K562 (cell line): ENCODE data around the gene ATP1A3. TPM values are rescaled to one million over a fixed set of nuclear protein-coding genes. Genes with fewer than 3 reads are reported as not detected.

Experiments
- ATAC-seq: fragments of 200-7000 bp; cut with Tn5 transposase; 3 replicates; pipeline ENCODE4 v1.9.1; 2020; ENCODE audit warnings: moderate library complexity
- BruUV-seq: library from RNA; stranded (reverse); fragments of 400-500 nt; replicated peaks from 2 replicates; lab custom pipeline; 2021; lab: Mats Ljungman, UMichigan
- CTCF ChIA-PET: fragments of 300-600 bp; formaldehyde crosslinking; extraction: SDS; loops from one replicate; lab custom pipeline; 2021; ENCODE audit warnings: low intra/inter-chr PET ratio; lab: Yijun Ruan, JAX
- POLR2A ChIA-PET: fragments of 300-600, 350-650 bp; sonication (Branson Sonifier 250); formaldehyde crosslinking; extraction: SDS; loops from one replicate; lab custom pipeline; 2021; ENCODE audit warnings: antibody characterized with exemption, inconsistent platforms; lab: Yijun Ruan, JAX
- DNase-seq, 4 experiments: peaks; one replicate each; pipeline versions ENCODE4 v3.0.0 to v3.0.0-alpha.2; 2011 to 2018; ENCODE audit warnings: low spot score in 3 of 4, mixed read lengths in 3 of 4; ENCODE audit errors: extremely low read depth in 1 of 4
- FAIRE-seq: peaks from 2 replicates; lab custom pipeline; 2011; peaks lifted over from hg19 to GRCh38; lab: Jason Lieb, UNC
- H2AFZ ChIP-seq: 2 replicates; pipeline ENCODE4 v1.6.0; 2011; ENCODE audit warnings: low read depth, low read length, control low read depth, inconsistent platforms
- H3K27ac ChIP-seq: fragments of 200-600 bp; 3 replicates; pipeline ENCODE4 v1.8.0; 2011; ENCODE audit warnings: low read depth, mild to moderate bottlenecking, control low read depth, inconsistent platforms, low read length, moderate library complexity, mixed read lengths; ENCODE audit errors: extremely low read depth
- H3K27me3 ChIP-seq, 2 experiments: fragments of 300-600 bp in 1 of 2; 2 replicates in 1 of 2; 3 replicates in 1 of 2; pipeline versions ENCODE4 v1.6.0 to v1.8.0; 2011; ENCODE audit warnings: inconsistent platforms in 2 of 2, low read length in 2 of 2, mild to moderate bottlenecking in 1 of 2, mixed read lengths in 1 of 2, moderate library complexity in 1 of 2; ENCODE audit not compliant: control insufficient read depth in 2 of 2, insufficient read depth in 2 of 2
- H3K36me3 ChIP-seq: fragments of 300-600 bp; 3 replicates; pipeline ENCODE4 v1.8.0; 2011; ENCODE audit warnings: mild to moderate bottlenecking, low read length, inconsistent platforms; ENCODE audit not compliant: control insufficient read depth, insufficient read depth
- H3K4me1 ChIP-seq, 2 experiments: fragments of 200-600 bp in 1 of 2; replicated peaks in 1 of 2; 2 replicates in 1 of 2; 3 replicates in 1 of 2; pipeline versions ENCODE4 v1.5.1 to v1.8.0; 2011; ENCODE audit warnings: inconsistent platforms in 2 of 2, low read length in 2 of 2, mild to moderate bottlenecking in 1 of 2, mixed read lengths in 1 of 2, moderate library complexity in 1 of 2; ENCODE audit not compliant: control insufficient read depth in 2 of 2, insufficient read depth in 2 of 2
- H3K4me2 ChIP-seq: 2 replicates; pipeline ENCODE4 v1.6.1; 2011; ENCODE audit warnings: low read length, control low read depth, inconsistent platforms, mixed read lengths; ENCODE audit not compliant: insufficient read depth
- H3K4me3 ChIP-seq: fragments of 200-600 bp; sonication (generic), shearing (Covaris generic); 2 replicates; pipeline ENCODE4 v1.5.1; 2016; ENCODE audit warnings: control low read depth, inconsistent platforms
- H3K79me2 ChIP-seq: fragments of 200-600 bp; 3 replicates; pipeline ENCODE4 v1.8.0; 2011; ENCODE audit warnings: low read length, inconsistent platforms; ENCODE audit not compliant: control insufficient read depth, insufficient read depth
- H3K9ac ChIP-seq, 2 experiments: 2 replicates each; pipeline versions ENCODE4 v1.6.0 to v1.6.1; 2011; ENCODE audit warnings: low read depth in 2 of 2, low read length in 2 of 2, control low read depth in 1 of 2, inconsistent platforms in 1 of 2, mild to moderate bottlenecking in 1 of 2, mixed read lengths in 1 of 2; ENCODE audit not compliant: insufficient read depth in 1 of 2
- H3K9me1 ChIP-seq: one replicate; pipeline ENCODE4 v1.6.0; 2011; ENCODE audit warnings: inconsistent platforms, mild to moderate bottlenecking, low read length, moderate library complexity; ENCODE audit not compliant: control insufficient read depth, insufficient read depth
- H3K9me3 ChIP-seq: replicated peaks from 2 replicates; pipeline ENCODE4 v1.5.1; 2011; ENCODE audit warnings: low read depth, low read length, inconsistent platforms; ENCODE audit not compliant: control insufficient read depth, insufficient read depth
- H4K20me1 ChIP-seq: replicated peaks from 2 replicates; pipeline ENCODE4 v1.6.1; 2011; ENCODE audit warnings: low read length, inconsistent platforms, mixed read lengths; ENCODE audit not compliant: control insufficient read depth, insufficient read depth
- CBX1 ChIP-seq: sonication (generic); IDR thresholded peaks from 2 replicates; pipeline ENCODE4 v1.6.1; 2016; ENCODE audit warnings: antibody characterized with exemption, low read depth, mild to moderate bottlenecking
- GABPB2 ChIP-seq: fragments of 250-450 bp; sonication (Bioruptor Pico); conservative IDR thresholded peaks from 2 replicates; pipeline ENCODE4 v1.5.1; 2021; ENCODE audit warnings: mild to moderate bottlenecking
- KLF13 ChIP-seq: fragments of 450-650 bp; IDR thresholded peaks from 2 replicates; pipeline ENCODE4 v1.6.1; 2016; ENCODE audit warnings: missing genetic modification characterization, low read depth, mild to moderate bottlenecking, missing compliant biosample characterization, moderate library complexity, borderline replicate concordance
- NELFE ChIP-seq: IDR thresholded peaks from 2 replicates; pipeline ENCODE4 v1.6.1; 2011; ENCODE audit warnings: mild to moderate bottlenecking; ENCODE audit not compliant: insufficient read depth, insufficient read length
- NR2C1 ChIP-seq, 2 experiments: fragments of 450-650 bp; IDR thresholded peaks; 2 replicates each; pipeline ENCODE4 v1.6.1; 2017; ENCODE audit warnings: mild to moderate bottlenecking in 2 of 2, antibody characterized with exemption in 1 of 2, inconsistent platforms in 1 of 2, missing compliant biosample characterization in 1 of 2, missing genetic modification characterization in 1 of 2
- PML ChIP-seq: IDR thresholded peaks from 2 replicates; pipeline ENCODE4 v1.6.1; 2012; ENCODE audit warnings: low read length, inconsistent platforms
- ZBTB49 ChIP-seq: sonication (generic); formaldehyde crosslinking; IDR thresholded peaks from 2 replicates; pipeline ENCODE4 v1.8.0; 2022; ENCODE audit warnings: missing genetic modification reagents, mild to moderate bottlenecking, borderline replicate concordance
- ZNF785 ChIP-seq: fragments of 250-450 bp; sonication (Bioruptor Pico); IDR thresholded peaks from 2 replicates; pipeline ENCODE4 v1.4.0; 2020; ENCODE audit warnings: mild to moderate bottlenecking
- ZNF79 ChIP-seq: fragments of 250-450 bp; sonication (Bioruptor Pico); IDR thresholded peaks from 2 replicates; pipeline ENCODE4 v1.4.0; 2020; ENCODE audit warnings: low read depth, mild to moderate bottlenecking, moderate library complexity
- WGBS: fragments of 100-300 bp; shearing (Covaris generic); methylation state at CpG from one replicate; pipeline ENCODE4 v1.1.6; 2016; ENCODE audit warnings: low coverage, mixed read lengths; ENCODE audit not compliant: insufficient coverage; ENCODE audit errors: missing lambda C conversion rate; 5-methylcytosine and 5-hydroxymethylcytosine counted together
- in situ Hi-C: fragments of 300-500 bp; cut with MboI; formaldehyde crosslinking; loops from 4 replicates; pipeline ENCODE4 v1.15.0; 2018; ENCODE audit warnings: inconsistent platforms, mixed read lengths
- intact Hi-C: fragments of 100-400 bp; cut with micrococcal nuclease; formaldehyde crosslinking; loops from 2 replicates; pipeline ENCODE4 v1.14.2; 2022
- polyA plus RNA-seq, 8 experiments: library from polyadenylated mRNA; depleted of rRNA in 4 of 8; stranded (reverse) in 5 of 8; unstranded in 3 of 8; fragments of >200 nt; fragmentation: Nextera tagmentation in 2 of 8; fragmentation: Illumina TruSeq in 1 of 8; extraction: Ambion mirVana in 2 of 8; extraction: Trizol in 1 of 8; gene quantifications; 2 replicates each; pipeline versions ENCODE4 v1.2.1 to v1.2.3, GENCODE V29; 2011 to 2014; ENCODE audit warnings: inconsistent platforms in 1 of 8, missing spikeins in 1 of 8
- total RNA-seq, 7 experiments: library from RNA; depleted of rRNA in 6 of 7; stranded (reverse); fragments of >200 nt in 6 of 7; fragmentation: Illumina TruSeq in 2 of 7; extraction: Trizol in 2 of 7; gene quantifications; 2 replicates each; pipeline versions ENCODE4 v1.2.1 to v1.2.3, GENCODE V29; 2011 to 2021; ENCODE audit warnings: low replicate concordance in 1 of 7

Gene ATP1A3
- total and polyA plus RNA-seq, 9 of the 15 experiments (the other 6 are each of a cell fraction or from before 2014, with no cell fraction given), result 0.03 to 1.0 (median 0.17) TPM; not detected in 3

- no TSS peak for BruUV-seq
- DNase-seq (no peak), ATAC-seq (no peak), FAIRE-seq (no peak)
- POLR2A ChIA-PET, result interaction anchor here (0.9 to 1.3 kb wide), 2 partner anchors 10 to 25 kb away, joined by 3 to 4 read pairs; no protein-coding TSS in a partner anchor
- no peak overlapping the region for H3K4me2 ChIP-seq
- in situ Hi-C loops, result no loop called here
- H3K4me1 ChIP-seq, result peaks cover 14 to 21% of the 10 kb centered on the region in 2 experiments
- 41% methylated on average over 15 of the region's 15 CpGs for WGBS
- peaks cover 2 to 14% of the 10 kb centered on the region in 2 experiments; a peak in 4 of 5 replicates for H3K27me3 ChIP-seq
- no peak overlapping the region for H3K4me3 ChIP-seq
- 0 out of 2 replicates have a peak, but pooled peaks cover 4% of the 10 kb centered on the region for H4K20me1 ChIP-seq
- intact Hi-C loops, result no loop called here
- no peaks in the 10 kb centered on the region for H3K9me1 ChIP-seq
- no peak overlapping the region for H2AFZ ChIP-seq
- TF ChIP-seq NR2C1 (IDR thresholded peaks at IDR 0.05), result no peak
- TF ChIP-seq NR2C1 (tag; IDR thresholded peaks at IDR 0.05), result no peak
- TF ChIP-seq ZBTB49 (CRISPR knock-in tag), result no peak
- no peak for TF ChIP-seq ZNF79
- TF ChIP-seq KLF13 (tag), result no peak
- TF ChIP-seq NELFE, result no peak
- TF ChIP-seq CBX1, result no peak
- no peak for TF ChIP-seq ZNF785 (CRISPR knock-in tag)
- TF ChIP-seq GABPB2, result no peak
- TF ChIP-seq PML, result no peak
- TF ChIP-seq, all 486 proteins: peak for 0
- no peaks in the 10 kb centered on the region for H3K9me3 ChIP-seq
- H3K27ac ChIP-seq, result no peak overlapping the region
- 0 out of 4 replicates have a peak overlapping the region, but pooled peaks of 1 of the 2 experiments have one; percentile 55 for H3K9ac ChIP-seq
- no peaks in the 10 kb centered on the region for H3K79me2 ChIP-seq
- H3K36me3 ChIP-seq, result no peaks in the 10 kb centered on the region
- CTCF ChIA-PET, result no interaction called here
Measured at GRCh38 chr19:42021185-42021584, 27.2 kb upstream of the ATP1A3 start.
